Choroid plexus epithelial cell (primary cell): ENCODE results near the gene LIPA.

Source experiments
- DNase-seq: peaks from one replicate; pipeline ENCODE4 v3.0.0-alpha.2; 2010; ENCODE audit warnings: low read depth
- H3K4me3 ChIP-seq: 2 replicates; pipeline ENCODE4 v1.5.1; 2011; ENCODE audit warnings: low read depth, mild to moderate bottlenecking, control low read depth, low read length, moderate library complexity
- TF ChIP-seq, protein P1 (sequence below): conservative IDR thresholded peaks from 2 replicates; pipeline ENCODE4 v1.5.1; 2011; ENCODE audit warnings: low read depth, mild to moderate bottlenecking, control low read depth, inconsistent platforms, low read length, moderate library complexity

LIPA gene

DNA sequence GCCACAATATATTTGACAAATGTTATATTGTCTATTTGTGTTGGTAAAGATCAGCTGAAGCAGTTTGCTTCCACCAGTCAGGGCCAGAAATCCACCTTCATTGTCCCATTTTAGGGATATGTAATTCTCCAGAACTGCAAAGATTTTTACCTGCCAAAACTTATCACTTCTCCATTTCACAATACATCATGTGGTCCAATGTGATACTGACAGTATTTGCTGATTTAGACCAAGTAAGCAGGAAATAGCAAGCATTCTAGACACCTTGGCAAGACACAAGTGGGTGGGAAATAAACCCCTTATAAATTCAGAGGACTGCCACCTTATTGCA is 18.5 kb upstream of the LIPA start:
- TF ChIP-seq, protein P1, sequence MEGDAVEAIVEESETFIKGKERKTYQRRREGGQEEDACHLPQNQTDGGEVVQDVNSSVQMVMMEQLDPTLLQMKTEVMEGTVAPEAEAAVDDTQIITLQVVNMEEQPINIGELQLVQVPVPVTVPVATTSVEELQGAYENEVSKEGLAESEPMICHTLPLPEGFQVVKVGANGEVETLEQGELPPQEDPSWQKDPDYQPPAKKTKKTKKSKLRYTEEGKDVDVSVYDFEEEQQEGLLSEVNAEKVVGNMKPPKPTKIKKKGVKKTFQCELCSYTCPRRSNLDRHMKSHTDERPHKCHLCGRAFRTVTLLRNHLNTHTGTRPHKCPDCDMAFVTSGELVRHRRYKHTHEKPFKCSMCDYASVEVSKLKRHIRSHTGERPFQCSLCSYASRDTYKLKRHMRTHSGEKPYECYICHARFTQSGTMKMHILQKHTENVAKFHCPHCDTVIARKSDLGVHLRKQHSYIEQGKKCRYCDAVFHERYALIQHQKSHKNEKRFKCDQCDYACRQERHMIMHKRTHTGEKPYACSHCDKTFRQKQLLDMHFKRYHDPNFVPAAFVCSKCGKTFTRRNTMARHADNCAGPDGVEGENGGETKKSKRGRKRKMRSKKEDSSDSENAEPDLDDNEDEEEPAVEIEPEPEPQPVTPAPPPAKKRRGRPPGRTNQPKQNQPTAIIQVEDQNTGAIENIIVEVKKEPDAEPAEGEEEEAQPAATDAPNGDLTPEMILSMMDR: no peak

DNA sequence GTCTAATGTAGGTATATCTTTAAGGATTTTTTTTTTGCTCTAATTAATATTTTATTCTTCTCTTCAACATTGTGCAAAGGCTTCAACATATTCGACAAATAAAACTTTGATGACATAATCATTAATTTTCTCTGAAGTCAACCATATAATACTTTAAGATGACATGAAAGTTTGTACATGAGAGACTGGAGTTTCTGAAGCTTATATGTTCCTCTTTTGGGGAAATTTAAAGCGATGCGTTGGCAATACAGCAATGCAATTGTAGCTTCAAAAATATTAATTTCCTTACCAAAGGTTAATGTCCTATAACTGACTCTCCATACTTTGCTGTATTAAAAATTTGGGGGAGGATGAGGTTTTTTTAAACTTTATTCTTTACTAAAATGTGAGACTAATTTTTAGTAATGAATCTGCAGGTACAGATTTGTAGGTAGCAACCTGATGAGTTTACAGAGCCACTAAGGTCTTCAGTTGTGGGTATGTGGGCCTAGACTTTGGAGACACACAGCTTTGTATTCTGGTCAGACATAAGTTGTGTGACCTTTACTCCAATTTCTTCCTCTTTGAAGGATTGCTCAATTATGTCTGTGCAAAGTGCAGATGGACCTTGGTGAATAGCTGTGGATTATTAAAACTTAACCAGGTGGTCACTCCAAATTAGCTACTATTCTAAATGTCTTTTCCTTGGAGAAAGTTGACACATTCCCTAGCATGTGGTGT is 18.0 kb upstream of the LIPA start:
- H3K4me3 ChIP-seq: no peak overlapping the region
- peak; percentile 50 for DNase-seq
- TF ChIP-seq, protein P1: no peak

More for the DNA sequence above, 18.5 kb upstream of the LIPA start:
- H3K4me3 ChIP-seq: no peak overlapping the region
- no peak for DNase-seq

DNA sequence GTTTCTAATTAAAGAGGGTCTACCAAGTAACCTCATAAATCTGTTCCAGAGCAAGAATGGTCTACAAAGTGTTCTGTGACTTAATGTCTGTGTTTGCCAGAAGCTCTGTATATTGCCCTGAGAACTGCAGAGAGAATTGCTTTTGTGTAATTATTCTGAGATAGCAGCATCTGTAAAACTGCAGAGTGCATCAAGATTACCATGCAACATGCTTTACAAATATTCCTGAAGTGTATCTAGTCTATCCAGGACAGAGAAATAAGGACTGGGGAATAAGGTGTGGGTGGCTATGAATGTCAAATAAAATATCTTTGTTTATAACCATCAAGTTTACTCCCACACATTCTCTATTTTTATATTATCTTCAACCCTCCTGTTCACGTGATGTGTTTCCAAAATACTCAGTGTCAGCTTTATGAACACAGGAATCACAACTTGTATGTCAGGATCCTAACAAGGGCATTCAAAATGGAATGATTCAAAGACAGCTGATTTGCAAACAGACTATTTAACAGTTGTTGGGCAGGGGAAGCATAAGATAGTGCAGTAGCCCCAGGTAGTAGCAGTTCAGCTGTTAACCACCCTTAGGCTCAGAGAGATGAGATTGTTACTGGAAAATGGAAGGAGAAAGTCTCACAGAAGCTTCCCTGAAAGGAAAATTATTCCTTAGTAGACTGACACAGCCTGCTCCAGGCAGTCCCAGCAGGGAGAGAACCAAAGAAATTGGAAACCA is 15.3 kb upstream of the LIPA start:
- no peak overlapping the region for H3K4me3 ChIP-seq
- TF ChIP-seq, protein P1: no peak
- DNase-seq: no peak

DNA sequence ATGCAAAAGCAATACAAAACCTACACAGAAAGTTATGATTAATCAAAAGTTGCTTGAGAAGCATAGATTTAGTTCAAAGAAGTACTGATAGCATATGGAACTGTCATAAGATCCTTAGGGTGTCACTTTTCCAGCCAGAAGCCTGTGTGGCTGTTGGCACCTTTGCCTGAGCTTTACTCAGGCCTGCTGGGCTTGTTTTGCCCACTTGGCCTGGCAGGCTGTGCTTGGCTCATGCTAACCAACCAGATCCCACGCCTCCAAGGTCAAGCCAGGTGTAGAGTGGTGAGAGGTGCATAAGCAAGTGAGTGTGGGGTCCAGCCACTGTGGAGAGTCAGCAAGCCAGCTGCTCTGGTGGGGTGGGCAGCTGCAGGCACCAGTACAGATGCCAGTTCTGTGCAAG is 12.0 kb upstream of the LIPA start:
- no peak for DNase-seq
- TF ChIP-seq, protein P1: no peak
- H3K4me3 ChIP-seq: no peak overlapping the region

DNA sequence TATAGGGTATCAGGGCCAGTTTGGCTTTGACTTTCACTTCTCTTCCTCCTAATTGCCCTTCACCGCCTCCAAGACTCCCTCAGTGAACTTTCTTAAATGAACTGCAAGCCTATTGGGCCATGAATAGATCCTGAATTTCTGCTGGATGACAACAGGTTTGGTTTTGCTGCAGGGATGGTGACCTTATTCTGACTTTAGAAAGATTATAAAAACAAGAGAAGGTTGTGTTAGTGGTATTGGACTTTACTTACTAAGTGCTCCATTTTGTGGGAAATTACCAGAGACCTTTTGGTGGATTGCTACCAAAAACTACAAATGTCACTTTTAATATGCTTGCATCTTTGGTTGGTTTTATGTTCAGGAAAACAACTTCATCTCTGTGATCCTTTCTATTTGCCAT is 11.5 kb upstream of the LIPA start:
- TF ChIP-seq, protein P1: no peak
- H3K4me3 ChIP-seq: no peak overlapping the region
- DNase-seq: no peak

DNA sequence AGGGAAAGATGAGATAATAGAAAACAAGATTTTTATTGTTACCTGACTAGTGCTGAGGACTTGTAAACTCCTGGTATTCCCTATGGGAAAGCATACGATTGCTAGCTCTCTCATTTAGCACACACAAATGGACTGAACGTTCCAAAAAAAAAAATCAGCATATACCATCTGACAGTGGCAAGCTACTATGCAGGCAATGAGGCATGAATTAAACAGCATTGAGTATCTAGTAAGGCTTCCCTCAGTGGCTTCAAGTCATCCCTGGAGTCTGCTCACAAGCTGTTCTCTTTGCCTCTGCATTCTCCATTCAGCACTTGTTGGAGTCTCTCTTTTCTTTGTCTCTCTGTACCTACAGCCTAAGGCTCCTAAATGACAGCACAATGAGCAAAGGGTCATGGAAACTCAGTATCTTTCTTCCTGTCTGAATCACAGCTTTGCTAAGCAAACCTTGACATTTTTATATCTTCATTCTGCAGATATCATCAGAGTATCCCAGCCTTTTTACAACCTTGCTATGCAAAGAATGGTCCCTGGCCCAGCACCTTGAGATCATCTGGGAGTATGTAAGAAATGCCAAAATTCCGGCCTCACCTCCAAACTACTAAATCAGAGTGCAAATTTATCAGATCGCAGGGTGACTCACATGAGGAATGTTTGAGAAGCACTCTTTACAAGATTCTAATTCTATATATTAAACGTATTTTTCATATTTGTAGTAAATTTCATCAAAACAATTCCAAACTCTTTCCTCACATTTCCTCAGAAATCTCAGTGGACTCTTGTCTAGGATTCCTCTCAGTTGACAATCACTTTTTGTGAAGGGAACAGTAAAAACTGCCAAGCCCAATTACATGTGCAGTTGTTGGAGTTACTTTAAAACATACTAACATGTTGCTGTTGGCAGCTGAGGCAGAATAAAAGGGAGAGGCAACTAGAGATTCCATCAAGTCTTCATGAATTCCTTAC is 10.8 kb upstream of the LIPA start:
- TF ChIP-seq, protein P1: no peak
- no peak overlapping the region for H3K4me3 ChIP-seq
- DNase-seq: no peak
